Endothelial cell (in vitro differentiated cells): ENCODE results near the gene RBCK1. TPM values are rescaled to one million over a fixed set of nuclear protein-coding genes. Genes with fewer than 3 reads are reported as not detected.
"Not testable (repeated sequence)": the region's sequence is repeated elsewhere in the genome, so short reads cannot be mapped to it uniquely, and the experiment has no call there.

Experiments
- DNase-seq: peaks from one replicate; pipeline ENCODE4 v3.0.0; 2021; ENCODE audit warnings: low spot score
- H3K27ac Mint-ChIP-seq: one replicate; pipeline ENCODE4 v1.8.0; 2021; ENCODE audit warnings: mixed read lengths, inconsistent platforms; ENCODE audit not compliant: unreplicated experiment
- H3K27me3 Mint-ChIP-seq: one replicate; pipeline ENCODE4 v1.8.0; 2021; ENCODE audit warnings: mild to moderate bottlenecking, moderate library complexity, mixed read lengths, inconsistent platforms; ENCODE audit not compliant: unreplicated experiment
- H3K36me3 Mint-ChIP-seq: one replicate; pipeline ENCODE4 v1.8.0; 2021; ENCODE audit warnings: mild to moderate bottlenecking, low read depth, mixed read lengths, inconsistent platforms; ENCODE audit not compliant: unreplicated experiment
- H3K4me1 Mint-ChIP-seq: one replicate; pipeline ENCODE4 v1.8.0; 2021; ENCODE audit warnings: mild to moderate bottlenecking, mixed read lengths, inconsistent platforms; ENCODE audit not compliant: unreplicated experiment
- H3K4me3 Mint-ChIP-seq: one replicate; pipeline ENCODE4 v1.8.0; 2021; ENCODE audit warnings: mild to moderate bottlenecking, mixed read lengths, inconsistent platforms; ENCODE audit not compliant: unreplicated experiment
- H3K9me3 Mint-ChIP-seq: one replicate; pipeline ENCODE4 v1.8.0; 2021; ENCODE audit warnings: mixed read lengths, inconsistent platforms; ENCODE audit not compliant: unreplicated experiment
- total RNA-seq: library from RNA; stranded (reverse); fragmentation: NEBNext Ultra II Directional; extraction: Animal tissue kit (Norgen Biotek cat#: 25700); gene quantifications from one replicate; pipeline ENCODE4 v1.2.1, GENCODE V29; 2021; ENCODE audit not compliant: unreplicated experiment
- TF ChIP-seq, protein P1 (sequence below): fragments of 200-600 bp; sonication (generic); IDR thresholded peaks from one replicate; pipeline ENCODE4 v1.5.0; 2021; ENCODE audit warnings: antibody characterized with exemption; ENCODE audit not compliant: unreplicated experiment

Gene RBCK1
- total RNA-seq, 1 donor from 2014 or later = 68.8 TPM

DNA sequence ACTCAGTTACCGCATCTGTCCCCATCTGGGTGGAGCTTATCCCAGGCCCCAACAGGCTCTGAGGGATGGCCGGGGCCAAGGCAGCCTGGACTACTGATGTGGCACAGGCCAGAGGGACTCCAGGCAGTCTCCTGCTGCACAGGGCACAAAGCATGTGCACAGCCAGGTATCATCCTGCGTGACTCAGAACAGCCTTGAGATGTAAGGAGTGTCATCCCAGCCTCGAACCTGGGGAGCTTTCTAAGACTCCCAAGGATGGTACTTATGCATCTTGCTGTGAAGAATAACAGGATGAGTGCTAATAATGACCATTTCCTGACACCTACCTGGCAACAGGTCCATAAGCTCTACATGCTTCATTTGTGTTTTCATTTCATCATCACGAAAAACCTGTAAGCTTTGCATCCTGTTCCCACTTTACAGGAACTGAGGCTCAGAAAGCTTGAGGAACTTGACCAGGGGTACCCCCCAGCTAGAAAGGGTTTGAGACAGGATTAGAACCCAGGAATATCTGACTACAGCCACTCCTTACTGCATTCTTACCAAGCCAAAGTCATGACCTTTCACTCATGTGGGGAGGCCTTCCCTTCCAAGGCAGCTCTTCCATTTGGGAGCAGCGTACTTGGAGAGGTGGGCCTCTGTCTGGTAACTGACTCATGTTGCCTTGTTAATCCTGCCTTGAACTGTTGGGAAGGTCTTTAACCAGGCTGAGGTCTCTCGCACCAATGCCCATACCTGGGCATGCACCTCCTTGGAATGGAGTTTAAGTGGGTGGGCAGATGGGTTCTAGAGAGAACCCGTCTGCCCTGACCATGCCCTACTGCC, 25.6 kb upstream of the RBCK1 start:
- no peaks in the 10 kb centered on the region for H3K9me3 Mint-ChIP-seq
- H3K4me3 Mint-ChIP-seq = peak overlapping the region; percentile 88
- peaks cover 5% of the 10 kb centered on the region for H3K27me3 Mint-ChIP-seq
- TF ChIP-seq, protein P1, sequence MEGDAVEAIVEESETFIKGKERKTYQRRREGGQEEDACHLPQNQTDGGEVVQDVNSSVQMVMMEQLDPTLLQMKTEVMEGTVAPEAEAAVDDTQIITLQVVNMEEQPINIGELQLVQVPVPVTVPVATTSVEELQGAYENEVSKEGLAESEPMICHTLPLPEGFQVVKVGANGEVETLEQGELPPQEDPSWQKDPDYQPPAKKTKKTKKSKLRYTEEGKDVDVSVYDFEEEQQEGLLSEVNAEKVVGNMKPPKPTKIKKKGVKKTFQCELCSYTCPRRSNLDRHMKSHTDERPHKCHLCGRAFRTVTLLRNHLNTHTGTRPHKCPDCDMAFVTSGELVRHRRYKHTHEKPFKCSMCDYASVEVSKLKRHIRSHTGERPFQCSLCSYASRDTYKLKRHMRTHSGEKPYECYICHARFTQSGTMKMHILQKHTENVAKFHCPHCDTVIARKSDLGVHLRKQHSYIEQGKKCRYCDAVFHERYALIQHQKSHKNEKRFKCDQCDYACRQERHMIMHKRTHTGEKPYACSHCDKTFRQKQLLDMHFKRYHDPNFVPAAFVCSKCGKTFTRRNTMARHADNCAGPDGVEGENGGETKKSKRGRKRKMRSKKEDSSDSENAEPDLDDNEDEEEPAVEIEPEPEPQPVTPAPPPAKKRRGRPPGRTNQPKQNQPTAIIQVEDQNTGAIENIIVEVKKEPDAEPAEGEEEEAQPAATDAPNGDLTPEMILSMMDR = no peak
- peaks cover 5% of the 10 kb centered on the region for H3K36me3 Mint-ChIP-seq
- DNase-seq = no peak
- peaks cover 14% of the 10 kb centered on the region for H3K4me1 Mint-ChIP-seq
- H3K27ac Mint-ChIP-seq = no peak overlapping the region

GRCh38 chr20:383889-384288, 24.2 kb upstream of the RBCK1 start:
- no peak for DNase-seq
- TF ChIP-seq, protein P1 = no peak
- Mint-ChIP-seq H3K36me3 (peaks cover 18% of the 10 kb centered on the region), H3K27me3 (peaks cover 7% of the 10 kb centered on the region), H3K4me1 (peaks cover 14% of the 10 kb centered on the region), H3K9me3 (no peaks in the 10 kb centered on the region), H3K27ac (no peak overlapping the region), H3K4me3 (no peak overlapping the region)

GRCh38 chr20:384723-385122, 23.4 kb upstream of the RBCK1 start:
- Mint-ChIP-seq H3K9me3 (no peaks in the 10 kb centered on the region), H3K4me3 (no peak overlapping the region), H3K4me1 (peaks cover 14% of the 10 kb centered on the region), H3K27ac (peak overlapping the region; percentile 30), H3K36me3 (peaks cover 24% of the 10 kb centered on the region), H3K27me3 (peaks cover 7% of the 10 kb centered on the region)
- DNase-seq = no peak
- TF ChIP-seq, protein P1 = no peak

GRCh38 chr20:385448-385847, 22.7 kb upstream of the RBCK1 start:
- peaks cover 25% of the 10 kb centered on the region for H3K36me3 Mint-ChIP-seq
- no peaks in the 10 kb centered on the region for H3K9me3 Mint-ChIP-seq
- peaks cover 7% of the 10 kb centered on the region for H3K27me3 Mint-ChIP-seq
- TF ChIP-seq, protein P1 = no peak
- no peak overlapping the region for H3K27ac Mint-ChIP-seq
- H3K4me3 Mint-ChIP-seq = no peak overlapping the region
- no peak for DNase-seq
- H3K4me1 Mint-ChIP-seq = peaks cover 14% of the 10 kb centered on the region

DNA sequence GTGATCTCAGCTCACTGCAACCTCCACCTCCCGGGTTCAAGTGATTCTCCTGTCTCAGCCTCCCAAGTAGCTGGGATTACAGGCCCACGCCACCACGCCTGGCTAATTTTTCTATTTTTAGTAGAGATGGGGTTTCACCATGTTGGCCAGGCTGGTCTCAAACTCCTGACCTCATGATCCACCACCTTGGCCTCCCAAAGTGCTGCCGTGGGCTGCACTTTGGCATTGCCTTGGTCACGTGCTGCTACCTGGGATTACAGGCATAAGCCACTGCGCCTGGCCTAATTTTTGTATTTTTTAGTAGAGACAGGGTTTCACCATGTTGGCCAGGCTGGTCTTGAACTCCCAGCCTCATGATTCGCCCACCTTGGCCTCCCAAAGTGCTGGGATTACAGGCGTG, 21.5 kb upstream of the RBCK1 start:
- peaks cover 28% of the 10 kb centered on the region for H3K36me3 Mint-ChIP-seq

More for the DNA sequence above, 21.5 kb upstream of the RBCK1 start:
- not testable (repeated sequence) for H3K27ac Mint-ChIP-seq, H3K4me3 Mint-ChIP-seq, H3K27me3 Mint-ChIP-seq, H3K9me3 Mint-ChIP-seq, DNase-seq
- H3K4me1 Mint-ChIP-seq = peaks cover 14% of the 10 kb centered on the region
